Effector CD4-positive, alpha-beta T cell (primary cell): ENCODE data around the gene ARHGAP15.

Source experiments
- DNase-seq: peaks from one replicate; pipeline ENCODE4 v3.0.0-alpha.2; 2020

The ARHGAP15 gene

DNA sequence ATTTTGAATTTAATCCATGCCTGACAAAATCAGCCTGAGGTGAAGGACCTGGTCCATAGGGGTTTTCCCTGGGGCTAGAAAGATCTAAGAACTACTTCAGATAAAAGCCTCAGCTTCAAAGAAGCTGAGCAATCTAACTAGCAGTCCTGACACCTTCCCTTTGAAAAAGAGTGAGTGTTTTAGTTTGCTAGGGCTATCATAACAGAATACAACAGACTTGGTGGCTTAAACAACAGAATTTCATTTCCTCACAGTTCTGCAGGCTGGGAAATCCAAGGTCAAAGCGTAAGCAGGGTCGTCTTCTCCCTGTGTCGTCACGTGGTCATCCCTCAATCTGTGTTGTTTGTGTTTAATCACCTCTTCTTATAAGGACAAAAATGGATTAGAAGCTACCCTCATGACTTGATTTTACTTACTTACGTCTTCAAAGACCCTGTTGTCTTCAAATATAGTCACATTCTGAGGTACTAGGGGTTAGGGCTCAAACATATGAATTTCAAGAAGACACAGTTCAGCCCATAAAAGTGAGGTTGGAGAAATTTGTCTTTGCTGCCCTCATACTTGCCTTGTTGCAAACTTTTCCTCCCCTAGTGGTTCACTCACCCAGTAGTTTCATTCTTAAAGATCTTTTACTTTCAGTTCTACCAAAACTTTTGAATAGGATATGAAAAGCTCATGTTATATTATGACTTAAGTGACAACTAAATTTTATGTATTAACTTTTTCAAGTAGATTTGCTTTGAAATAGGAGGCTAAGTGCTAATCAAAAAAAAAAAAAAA is 673.8 kb downstream of the ARHGAP15 start:
- no peak for DNase-seq

DNA sequence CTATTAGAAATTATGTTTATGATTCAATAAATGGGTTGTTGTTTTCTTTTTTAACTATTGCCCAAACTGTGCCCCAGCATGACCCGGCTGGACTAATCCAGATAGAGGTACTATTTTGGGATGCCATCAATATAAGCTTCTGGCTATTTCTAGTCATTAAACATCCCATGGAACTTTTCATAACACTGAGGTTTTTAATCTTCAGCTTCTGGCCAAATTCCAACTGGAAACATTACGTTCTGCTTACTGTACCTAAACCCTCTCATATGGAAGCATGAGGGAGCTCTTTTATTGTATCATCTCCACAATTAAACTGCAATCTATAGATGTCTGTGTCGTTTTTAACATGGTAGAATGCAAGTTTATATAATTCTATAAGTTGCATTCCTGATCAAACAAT is 674.7 kb downstream of the ARHGAP15 start:
- no peak for DNase-seq

DNA sequence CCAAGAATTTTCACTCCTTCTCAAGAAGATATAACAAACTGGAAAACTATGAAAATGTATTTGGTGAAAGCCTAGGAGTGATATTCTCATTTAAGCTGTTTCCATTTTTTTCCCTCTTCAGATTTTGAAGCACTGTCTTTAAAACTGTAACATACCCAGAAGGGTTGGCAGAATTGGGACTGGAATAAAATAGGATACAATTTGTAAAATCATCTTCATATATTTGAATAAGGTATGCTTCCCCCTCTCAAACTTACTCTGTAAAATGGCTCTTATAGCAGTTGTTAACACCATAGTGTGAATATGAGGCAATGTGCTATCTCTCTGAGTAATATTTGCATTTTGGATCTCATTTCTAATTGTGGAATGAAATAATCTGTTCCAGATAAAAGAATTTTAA is 676.4 kb downstream of the ARHGAP15 start:
- no peak for DNase-seq

DNA sequence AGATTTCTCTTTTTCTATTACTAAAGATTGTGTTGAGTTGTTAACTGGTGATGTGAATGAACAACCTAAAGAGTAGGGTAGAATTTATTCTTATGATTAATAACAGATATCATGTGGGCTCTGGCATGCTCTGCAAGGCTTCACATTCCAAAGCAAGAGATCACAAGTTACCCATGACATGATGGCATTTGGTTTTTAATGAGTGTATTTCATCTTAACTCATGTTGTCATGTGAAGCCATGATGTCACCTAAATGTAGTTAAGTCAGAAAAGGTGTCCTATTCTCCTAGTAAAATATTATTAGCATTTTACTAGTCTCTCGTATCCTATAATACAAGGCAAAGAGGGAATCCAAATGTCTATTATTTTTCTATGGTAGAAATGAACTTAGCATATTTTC is 678.0 kb downstream of the ARHGAP15 start:
- no peak for DNase-seq

DNA sequence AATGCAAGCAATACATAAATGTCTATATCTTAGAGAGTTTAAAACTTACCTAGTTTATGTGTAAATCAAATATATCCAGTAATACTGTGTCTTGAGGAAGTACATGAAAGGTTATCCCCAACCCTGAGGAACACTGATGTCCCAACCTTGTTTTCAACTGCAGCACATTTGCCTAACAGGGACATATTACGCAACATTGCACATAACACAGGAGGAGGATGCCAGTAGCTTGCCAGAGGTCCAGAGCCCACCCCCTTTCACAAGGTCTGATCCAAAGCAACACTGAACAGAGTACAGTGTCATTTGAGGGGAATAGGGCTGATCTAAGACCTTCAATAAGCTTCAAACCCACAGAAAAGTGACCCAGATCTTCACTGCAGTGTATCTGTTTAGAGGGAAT is 678.5 kb downstream of the ARHGAP15 start:
- no peak for DNase-seq

DNA sequence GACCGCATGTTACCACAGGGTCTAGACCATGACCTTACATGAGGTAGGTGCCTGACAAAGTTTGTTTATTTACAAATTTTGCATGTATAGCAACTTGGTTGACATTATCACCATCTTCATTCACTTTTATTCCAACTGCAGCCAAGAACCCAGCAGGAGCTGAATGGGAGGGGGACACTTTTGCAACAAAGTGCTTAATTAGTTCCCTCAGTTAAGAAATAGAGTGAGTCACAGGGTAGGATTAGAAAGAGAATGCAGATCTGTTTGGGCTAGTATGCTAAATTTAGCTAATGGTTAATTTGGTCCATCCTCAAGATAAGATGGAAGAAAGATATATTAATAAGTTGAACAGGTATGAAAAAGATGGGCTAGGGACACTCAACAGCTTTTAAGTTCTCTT is 678.9 kb downstream of the ARHGAP15 start:
- no peak for DNase-seq

DNA sequence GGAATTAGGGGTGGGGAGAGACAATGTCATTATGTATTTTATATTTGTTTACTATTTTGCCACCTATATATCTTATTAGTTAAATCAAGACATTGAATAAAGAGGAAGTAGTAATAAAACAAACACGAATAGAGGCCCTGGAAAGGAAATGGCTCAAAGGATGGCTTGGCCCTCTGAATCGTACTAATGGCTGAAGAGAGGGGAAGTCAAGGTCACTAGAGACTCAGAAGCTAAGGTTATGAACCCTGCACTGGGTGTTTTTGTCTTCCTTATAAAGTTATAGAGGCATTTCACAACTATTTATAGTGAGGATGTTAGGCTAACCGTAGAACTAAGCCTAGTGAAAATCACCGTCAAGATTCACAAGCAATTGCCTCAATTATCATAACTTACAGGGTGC is 685.9 kb downstream of the ARHGAP15 start:
- no peak for DNase-seq

DNA sequence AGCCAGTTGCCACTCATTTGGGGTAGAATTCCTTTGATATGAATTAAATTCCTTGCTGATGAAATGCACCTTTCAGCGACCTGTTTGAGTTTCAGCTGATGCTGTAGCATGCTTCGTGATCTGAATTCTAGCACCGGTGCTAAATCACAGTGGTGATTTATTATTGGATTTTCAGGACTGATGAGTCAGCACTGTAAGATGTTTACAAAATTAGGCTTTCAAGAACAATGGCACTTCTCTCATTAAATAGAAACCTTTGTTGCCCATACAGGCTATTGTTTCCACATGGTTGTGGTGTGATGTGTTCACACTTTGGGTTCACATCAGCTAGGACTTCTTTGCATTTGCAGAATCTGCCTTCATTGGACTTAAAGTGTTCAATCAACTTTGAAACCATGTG is 687.7 kb downstream of the ARHGAP15 start:
- DNase-seq = no peak
